Measurements from ENCODE around the gene LRP10.

LRP10 gene

DNA sequence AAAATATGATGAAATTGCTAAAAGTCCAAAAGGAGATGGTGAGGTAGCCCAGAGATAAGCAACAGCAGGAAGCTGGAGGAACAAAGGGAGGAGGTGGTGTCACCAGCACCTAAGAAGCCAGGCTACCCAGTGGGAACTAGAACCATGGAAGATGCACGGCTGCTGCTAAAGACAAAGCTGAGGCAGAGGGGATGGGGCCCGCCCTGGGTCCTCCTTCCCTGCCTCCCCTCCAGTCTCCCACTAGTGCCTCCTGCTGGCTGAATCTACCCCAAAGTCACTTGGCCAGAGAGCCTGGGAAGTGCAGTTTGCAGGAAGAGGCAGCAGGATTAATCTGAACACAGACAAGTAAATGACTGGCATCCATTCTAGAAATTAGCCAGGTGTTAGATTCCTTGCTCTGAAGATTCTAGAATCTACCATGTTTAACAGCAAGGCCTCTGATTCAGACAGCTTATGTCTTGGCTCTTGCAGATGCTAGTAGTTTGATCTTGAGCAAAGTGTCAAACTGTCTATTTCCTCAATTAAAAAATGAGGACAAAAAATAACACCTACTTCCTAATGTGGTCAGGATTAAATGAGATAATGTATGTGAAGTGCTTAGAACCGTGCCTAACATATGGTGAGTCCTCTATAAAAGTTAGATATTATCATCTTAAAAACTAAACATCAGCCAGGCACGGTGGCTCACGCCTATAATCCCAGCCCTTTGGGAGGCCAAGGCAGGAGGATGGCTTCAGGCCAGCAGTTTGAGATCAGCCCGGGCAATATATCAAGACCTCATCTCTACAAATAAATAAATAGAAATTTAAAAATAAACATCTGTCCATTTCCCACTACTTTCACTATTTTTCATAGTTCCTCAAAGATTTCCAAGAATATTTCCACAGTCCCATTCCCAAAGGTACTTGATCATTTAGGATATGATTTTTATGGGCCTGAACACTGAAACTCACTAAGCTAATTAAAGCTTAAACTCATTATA is 5.8 kb upstream of the LRP10 start:
- no peak for DNase-seq

GRCh38 chr14:22866874-22867273 is 4.7 kb upstream of the LRP10 start:
- DNase-seq, result no peak

DNA sequence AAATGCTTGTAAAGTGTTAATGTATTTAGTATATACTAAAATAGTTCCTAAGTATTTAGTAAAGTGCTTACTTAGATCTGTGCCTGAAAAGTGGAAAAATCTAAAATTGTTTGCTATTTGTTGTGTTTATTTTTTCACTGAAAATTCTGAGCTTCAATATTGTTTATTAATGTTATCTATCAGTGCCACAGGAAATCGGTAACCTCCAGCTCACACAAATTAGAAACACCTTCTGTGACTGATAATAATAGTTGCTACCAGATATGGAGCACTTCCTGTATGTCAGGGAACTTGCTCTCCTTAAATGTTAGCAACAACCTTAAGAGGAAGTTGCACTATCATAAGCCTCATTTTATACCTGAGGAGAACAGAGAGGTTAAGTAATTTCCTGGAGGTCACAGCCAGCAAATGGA is 723 bp upstream of the LRP10 start:
- no peak for DNase-seq

DNA sequence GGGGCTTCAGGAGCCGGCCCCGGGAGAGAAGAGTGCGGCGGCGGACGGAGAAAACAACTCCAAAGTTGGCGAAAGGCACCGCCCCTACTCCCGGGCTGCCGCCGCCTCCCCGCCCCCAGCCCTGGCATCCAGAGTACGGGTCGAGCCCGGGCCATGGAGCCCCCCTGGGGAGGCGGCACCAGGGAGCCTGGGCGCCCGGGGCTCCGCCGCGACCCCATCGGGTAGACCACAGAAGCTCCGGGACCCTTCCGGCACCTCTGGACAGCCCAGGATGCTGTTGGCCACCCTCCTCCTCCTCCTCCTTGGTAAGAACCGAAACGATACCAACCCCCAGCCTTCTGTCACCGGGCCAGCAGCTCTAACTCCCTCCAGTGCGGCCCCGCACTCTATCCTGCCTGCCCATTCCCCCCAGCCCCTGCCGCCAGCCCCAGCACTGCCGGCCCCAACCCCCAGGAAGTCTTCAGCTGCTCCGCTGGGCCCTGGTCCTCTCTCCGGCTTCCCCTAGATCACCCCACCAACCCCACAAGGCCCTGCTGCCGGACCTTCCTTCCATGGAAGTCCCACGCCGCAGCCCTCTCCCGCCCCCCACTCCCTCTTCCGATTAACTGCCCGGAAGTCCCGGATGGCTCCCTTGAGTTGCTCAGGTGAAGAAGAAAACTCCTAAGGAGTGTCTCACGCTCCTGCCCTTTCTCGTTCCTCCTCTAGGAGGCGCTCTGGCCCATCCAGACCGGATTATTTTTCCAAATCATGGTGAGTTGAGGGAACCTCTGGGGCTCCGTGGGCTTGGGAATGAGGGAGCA is 693 bp downstream of the LRP10 start:
- DNase-seq, result peak; percentile 92

DNA sequence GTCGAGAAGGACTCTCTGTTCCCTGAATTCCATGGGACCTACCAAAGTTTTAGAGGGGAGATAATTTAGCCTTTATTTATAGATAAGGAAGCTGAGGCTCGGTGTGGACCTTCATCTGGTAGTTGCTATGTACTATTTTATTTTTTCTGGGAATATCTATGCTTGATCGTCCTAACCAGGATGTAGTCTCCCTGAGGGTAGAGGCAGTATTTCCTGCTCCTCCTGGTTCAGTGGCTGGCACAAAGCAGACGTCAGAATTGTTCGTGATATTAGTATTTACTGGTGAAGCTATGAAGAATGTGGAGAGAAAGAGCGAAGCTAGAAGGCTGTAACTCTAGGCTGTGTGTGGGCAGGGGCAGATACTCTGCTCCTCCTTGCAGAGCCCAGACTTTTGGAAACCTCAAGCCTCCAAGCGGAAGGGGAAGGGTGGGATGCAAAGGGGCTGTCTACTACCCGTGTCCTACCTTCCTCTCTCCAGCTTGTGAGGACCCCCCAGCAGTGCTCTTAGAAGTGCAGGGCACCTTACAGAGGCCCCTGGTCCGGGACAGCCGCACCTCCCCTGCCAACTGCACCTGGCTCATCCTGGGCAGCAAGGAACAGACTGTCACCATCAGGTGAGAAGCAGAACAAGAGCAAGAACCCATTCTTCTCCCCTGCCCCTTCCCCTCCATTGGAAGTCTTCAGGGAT is 1.4 kb downstream of the LRP10 start:
- no peak for DNase-seq

GRCh38 chr14:22875003-22875747 is 3.6 kb downstream of the LRP10 start:
- DNase-seq, result no peak

- DNase-seq, result no peak
These were observed 4.3 kb downstream of the LRP10 start for GRCh38 chr14:22875748-22876319.

GRCh38 chr14:22877000-22877501 is 5.5 kb downstream of the LRP10 start:
- no peak for DNase-seq

DNA sequence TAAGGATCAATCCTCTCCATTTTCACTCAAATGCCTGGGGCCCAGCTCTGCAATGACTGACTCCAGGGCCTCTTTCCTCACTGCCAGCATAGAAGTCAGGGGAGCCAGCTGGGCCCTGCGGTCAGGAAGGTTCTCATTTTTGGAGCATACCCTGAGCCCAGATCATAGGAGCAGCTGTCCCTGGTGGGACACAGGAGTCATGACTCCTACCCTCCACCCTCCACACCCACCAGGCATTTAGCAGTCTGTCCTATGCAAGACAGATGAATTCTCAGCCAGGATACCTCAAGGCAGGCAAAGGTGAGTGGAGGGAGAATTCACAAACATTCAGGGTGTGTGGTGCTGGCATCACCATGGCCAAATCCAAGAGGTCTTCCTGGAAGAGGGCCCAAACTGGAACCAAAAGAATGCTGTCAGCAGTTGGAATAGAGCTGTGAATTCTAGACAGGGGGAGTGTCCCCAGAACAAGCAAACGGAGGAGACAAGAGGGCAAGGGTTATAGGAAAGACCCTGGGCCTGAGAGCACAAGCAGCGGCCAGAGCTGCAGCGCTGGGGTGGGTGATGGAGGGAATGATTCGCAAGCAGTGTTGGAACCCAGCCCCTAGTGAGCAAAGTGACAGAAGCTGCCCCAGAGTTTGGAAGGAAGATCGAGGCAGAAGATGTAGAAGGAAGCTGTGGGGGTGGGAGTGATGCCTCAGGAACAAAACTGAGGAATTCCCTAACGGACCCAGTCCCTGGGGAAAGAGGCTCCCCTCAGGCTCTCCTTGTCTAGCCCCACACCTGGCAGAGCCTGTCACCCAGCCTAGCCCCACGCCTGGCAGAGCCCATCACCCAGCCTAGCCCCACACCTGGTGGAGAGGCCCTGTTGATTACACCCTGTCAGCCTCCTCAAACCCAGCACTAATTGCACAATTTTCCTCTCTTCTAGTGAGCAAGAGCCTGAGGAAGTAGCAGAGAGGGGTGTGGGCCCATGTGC is 7.0 kb downstream of the LRP10 start:
- no peak for DNase-seq

DNA sequence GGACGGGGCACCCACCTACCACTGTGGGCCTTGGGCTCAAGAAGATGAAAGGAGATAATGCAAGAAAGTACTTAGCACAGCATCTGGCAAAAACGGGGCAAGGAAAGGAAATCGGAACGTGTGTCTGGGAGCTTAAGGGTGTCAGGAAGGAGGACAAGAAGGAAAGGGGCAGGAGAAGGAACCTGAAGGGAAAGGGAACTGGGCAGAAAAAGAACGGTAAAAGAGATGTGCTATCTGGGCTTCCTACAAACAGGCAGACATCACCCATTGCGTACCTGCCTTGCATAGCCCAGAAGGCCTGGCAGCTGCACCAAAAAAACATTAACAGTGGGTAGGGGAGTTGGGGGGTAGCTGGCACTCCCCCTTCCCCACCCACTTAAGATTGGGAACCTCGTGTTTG is 10.5 kb downstream of the LRP10 start:
- DNase-seq, result no peak

DNA sequence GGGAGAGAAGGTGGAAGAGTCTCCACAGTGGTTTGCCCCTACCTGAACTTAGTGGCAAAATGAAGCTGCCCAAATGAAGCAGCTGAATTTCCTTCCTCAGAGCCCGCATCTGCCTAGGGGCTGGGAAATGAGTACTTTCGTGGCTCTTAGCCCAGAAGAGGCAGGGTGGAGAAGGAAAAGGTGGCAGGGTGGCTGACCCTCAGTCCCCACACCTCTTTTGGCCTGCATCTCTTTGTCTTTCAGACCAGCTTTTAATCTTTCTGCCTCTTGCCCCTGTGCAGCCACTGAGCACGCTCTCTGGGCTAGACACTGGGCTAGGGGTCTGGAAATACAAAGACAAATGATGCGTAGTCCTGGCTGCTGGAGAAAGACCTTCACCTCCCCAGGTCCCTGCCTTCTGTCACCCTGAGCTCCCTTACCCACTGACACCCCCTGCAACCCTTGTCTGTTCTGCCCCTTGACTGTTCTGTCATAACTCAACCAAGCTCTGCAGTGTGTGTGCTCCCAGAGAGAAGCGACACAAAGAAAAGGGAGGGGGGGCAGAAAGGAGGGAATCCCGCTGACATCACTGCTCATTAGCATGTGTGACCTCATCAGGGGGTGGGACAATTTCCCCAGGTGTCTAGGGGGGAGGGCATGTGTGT is 11.1 kb downstream of the LRP10 start:
- DNase-seq, result peak; percentile 84

- no peak for DNase-seq
These were observed 11.8 kb downstream of the LRP10 start, which contains the start of gene REM2 for GRCh38 chr14:22883173-22883976. Gene REM2 (plus strand): TSS chr14:22883222. CDS start chr14:22883288, 66 bp downstream.

DNA sequence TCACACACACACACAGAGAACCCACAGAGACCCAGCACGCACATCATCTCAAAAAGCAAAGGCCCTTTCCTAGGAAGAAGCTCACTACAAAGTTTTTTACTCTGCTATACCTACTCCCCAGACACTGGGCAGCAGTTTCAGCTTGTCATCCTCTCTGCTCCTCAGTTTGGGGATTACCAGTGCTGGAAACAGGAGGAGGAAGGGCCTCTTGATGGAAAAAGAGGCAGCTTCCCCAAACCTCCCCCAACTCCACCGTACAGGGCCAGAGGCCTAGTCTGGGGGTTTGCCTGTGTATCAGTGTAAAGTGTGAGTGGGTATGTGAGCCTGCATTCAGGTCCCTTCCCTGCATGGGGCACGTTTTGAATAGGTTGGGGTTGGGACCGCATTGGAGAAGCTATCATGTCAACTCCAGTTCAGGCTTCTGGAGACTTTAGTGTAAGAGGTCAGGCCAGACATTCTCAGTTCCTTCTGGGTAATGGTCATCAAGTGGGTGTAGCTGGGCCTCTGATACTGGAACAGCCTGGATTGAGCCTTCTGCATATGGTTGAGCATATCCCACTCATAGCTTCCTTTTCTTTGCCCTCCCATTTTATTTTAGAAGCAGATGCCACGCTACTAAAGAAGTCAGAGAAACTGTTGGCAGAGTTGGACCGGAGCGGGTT is 12.7 kb downstream of the LRP10 start:
- no peak for DNase-seq

GRCh38 chr14:22884738-22885523 is 13.4 kb downstream of the LRP10 start:
- DNase-seq, result no peak

DNA sequence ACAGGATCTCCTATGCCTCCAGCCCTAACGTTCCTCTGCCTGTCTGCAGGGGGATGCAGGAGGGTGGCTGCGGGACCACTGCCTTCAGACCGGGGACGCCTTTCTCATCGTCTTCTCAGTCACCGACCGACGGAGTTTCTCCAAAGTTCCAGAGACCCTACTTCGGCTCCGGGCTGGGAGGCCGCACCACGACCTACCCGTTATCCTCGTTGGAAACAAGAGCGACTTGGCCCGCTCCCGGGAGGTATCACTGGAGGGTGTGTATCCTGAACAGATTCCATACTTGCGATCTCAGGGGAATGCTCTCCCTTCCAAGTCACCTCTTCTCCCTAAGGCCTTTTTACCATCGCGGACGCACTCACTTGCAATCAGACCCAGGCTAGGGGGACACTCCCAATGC is 14.4 kb downstream of the LRP10 start:
- no peak for DNase-seq

DNA sequence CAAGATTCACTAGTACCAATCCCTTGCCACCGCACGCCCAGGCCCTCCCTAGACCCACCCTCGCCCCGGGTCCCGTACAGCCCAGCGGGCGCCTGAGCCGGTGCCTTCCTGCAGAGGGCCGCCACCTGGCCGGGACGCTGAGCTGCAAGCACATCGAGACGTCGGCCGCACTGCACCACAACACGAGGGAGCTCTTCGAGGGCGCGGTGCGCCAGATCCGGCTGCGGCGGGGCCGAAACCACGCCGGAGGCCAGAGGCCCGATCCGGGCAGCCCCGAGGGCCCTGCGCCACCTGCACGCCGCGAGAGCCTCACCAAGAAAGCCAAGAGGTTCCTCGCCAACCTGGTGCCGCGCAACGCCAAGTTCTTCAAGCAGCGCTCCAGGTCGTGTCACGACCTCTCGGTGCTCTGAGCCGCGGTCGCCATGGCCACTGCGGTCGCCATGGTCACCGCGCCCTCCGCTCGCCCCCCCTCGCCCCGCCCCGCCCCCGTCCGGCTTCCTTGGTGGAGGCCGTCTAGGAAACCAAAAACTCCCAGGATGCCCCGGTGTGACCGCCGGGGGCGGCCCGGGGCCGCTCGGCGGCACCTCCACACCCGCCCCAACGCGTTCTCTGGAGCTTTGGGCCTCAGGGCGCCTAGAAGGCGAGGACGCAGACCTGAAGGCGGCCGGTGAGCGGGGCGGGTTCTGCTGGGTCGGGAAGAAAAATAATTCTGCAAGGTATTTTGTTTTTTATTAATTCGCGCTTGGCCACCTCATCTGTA is 15.1 kb downstream of the LRP10 start:
- no peak for DNase-seq

All from NCI-H1694 (cell line).